Spleen (tissue), 11 donors: ENCODE data around the gene BCL10. TPM values are rescaled to one million over a fixed set of nuclear protein-coding genes. Genes with fewer than 3 reads are reported as not detected.

Source experiments
- DNase-seq: peaks from one replicate; pipeline ENCODE4 v3.0.0-alpha.2; 2020
- H3K27ac ChIP-seq, 8 donors: fragments of 200-600 bp; sonication (generic) in 7 of 8; 1 replicate in 4 of 8; 2 replicates in 4 of 8; pipeline versions ENCODE4 v1.5.0 to v1.8.0; 2016 to 2021; ENCODE audit warnings: inconsistent platforms in 4 of 8, mild to moderate bottlenecking in 4 of 8, moderate library complexity in 1 of 8
- H3K27me3 ChIP-seq, 7 donors: fragments of 200-600 bp; sonication (generic) in 6 of 7; replicated peaks in 1 of 7; 1 replicate in 4 of 7; 2 replicates in 3 of 7; pipeline versions ENCODE4 v1.5.0 to v1.8.0; 2016 to 2021; ENCODE audit warnings: inconsistent platforms in 3 of 7, mild to moderate bottlenecking in 1 of 7
- H3K36me3 ChIP-seq, 6 donors: fragments of 200-600 bp; sonication (generic) in 5 of 6; 1 replicate in 4 of 6; 2 replicates in 2 of 6; pipeline versions ENCODE4 v1.5.0 to v1.8.0; 2016 to 2021; ENCODE audit warnings: inconsistent platforms in 2 of 6
- H3K4me1 ChIP-seq, 6 donors: fragments of 200-600 bp; sonication (generic) in 5 of 6; 1 replicate in 3 of 6; 2 replicates in 3 of 6; pipeline versions ENCODE4 v1.5.0 to v1.8.0; 2016 to 2021; ENCODE audit warnings: inconsistent platforms in 3 of 6
- H3K4me3 ChIP-seq, 8 donors: fragments of 200-600 bp; sonication (generic) in 7 of 8; 1 replicate in 4 of 8; 2 replicates in 4 of 8; pipeline versions ENCODE4 v1.5.0 to v1.8.0; 2016 to 2021; ENCODE audit warnings: inconsistent platforms in 4 of 8, mild to moderate bottlenecking in 4 of 8, moderate library complexity in 2 of 8
- H3K9me3 ChIP-seq, 8 donors: fragments of 200-600 bp; sonication (generic) in 7 of 8; 1 replicate in 4 of 8; 2 replicates in 4 of 8; pipeline versions ENCODE4 v1.5.0 to v1.8.0; 2016 to 2021; ENCODE audit warnings: inconsistent platforms in 4 of 8
- POLR2A ChIP-seq, 3 donors: fragments of 450-650 bp; IDR thresholded peaks; one replicate each; pipeline ENCODE4 v1.5.1; 2017; ENCODE audit warnings: antibody characterized with exemption in 3 of 3, mild to moderate bottlenecking in 1 of 3
- POLR2AphosphoS5 ChIP-seq, 3 donors: sonication (generic); formaldehyde crosslinking; IDR thresholded peaks; one replicate each; pipeline ENCODE4 v1.5.1; 2017; ENCODE audit warnings: antibody characterized with exemption in 3 of 3
- WGBS, 5 donors: extraction: QIAGEN DNeasy Blood & Tissue Kit in 3 of 5; methylation state at CpG; one replicate each; pipeline versions ENCODE4 v1.1.5 to v1.1.7; 2013 to 2018; 5-methylcytosine and 5-hydroxymethylcytosine counted together
- intact Hi-C: fragments of 100-400 bp; cut with DNase I; formaldehyde crosslinking; loops from one replicate; pipeline ENCODE4 v1.15.0; 2023; ENCODE audit warnings: low total_unique reads
- polyA plus RNA-seq, 3 donors: library from polyadenylated mRNA; stranded (reverse); fragments of 200-250 nt; gene quantifications; one replicate each; pipeline ENCODE4 v1.2.1, GENCODE V29; 2013
- total RNA-seq, 7 donors: library from RNA; depleted of rRNA in 3 of 7; stranded (reverse); fragments of >200 nt in 3 of 7; fragmentation: NEBNext Ultra II Directional in 4 of 7; extraction: Animal tissue kit (Norgen Biotek cat#: 25700) in 4 of 7; gene quantifications; one replicate each; pipeline versions ENCODE4 v1.1.0 to v1.2.1, GENCODE V29; 2016 to 2021
- TF ChIP-seq, protein P1 (sequence below), 11 experiments: fragments of 200-600 bp in 7 of 11; fragments of 450-650 bp in 4 of 11; sonication (generic) in 4 of 11; IDR thresholded peaks in 8 of 11; conservative IDR thresholded peaks in 3 of 11; 1 replicate in 7 of 11; 2 replicates in 4 of 11; pipeline versions ENCODE4 v1.4.0 to v1.8.0; 2016 to 2021; ENCODE audit warnings: antibody characterized with exemption in 11 of 11, inconsistent platforms in 4 of 11, mild to moderate bottlenecking in 1 of 11
- donor health status: healthy with polysubstance abuse.
- donor health status: DM: no; HTN: no; CAD: no; lungs with moderate emphysema.
- donor health status: DM: no; HTN: no; CAD: no.
- donor health status: Bipolar disorder and iron deficiency.
- donor health status: healthy.
- donor health status: DM: no; HTN: no; CAD: no.
- donor health status: DM: yes; HTN: yes; CAD: no.

The BCL10 gene
- total and polyA plus RNA-seq, 10 donors, result 10.5 to 45.1 (median 33.7) TPM

DNA sequence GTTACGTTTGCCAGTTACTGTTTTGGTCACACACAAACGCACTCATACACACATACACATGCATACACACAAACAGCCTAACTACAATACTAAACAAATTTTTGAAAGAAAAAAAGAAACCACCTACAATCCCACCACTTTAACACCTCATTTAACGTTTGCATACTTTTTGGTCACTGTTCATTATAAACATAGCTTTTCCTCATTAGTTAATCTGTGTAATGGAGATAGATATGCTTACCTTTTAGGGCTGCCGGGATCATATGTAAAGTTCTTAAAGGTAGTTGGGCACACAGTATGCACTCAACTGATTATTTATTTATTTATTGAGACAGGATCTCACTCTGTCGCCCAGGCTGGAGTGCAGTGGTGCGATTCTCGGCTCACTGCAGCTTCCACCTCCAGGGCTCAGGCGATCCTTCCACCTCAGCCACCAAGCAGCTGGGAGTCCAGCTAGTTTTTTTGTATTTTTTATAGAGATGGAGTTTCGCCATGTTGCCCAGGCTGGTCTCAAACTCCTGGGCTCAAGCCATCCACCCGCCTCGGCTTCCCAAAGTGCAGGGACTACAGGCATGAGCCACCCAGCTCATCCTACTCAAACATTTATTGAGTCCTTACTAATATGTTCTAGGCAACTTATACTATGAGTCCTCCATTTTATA, 677 bp upstream of the BCL10 start:
- intact Hi-C loops, result no loop called here

DNA sequence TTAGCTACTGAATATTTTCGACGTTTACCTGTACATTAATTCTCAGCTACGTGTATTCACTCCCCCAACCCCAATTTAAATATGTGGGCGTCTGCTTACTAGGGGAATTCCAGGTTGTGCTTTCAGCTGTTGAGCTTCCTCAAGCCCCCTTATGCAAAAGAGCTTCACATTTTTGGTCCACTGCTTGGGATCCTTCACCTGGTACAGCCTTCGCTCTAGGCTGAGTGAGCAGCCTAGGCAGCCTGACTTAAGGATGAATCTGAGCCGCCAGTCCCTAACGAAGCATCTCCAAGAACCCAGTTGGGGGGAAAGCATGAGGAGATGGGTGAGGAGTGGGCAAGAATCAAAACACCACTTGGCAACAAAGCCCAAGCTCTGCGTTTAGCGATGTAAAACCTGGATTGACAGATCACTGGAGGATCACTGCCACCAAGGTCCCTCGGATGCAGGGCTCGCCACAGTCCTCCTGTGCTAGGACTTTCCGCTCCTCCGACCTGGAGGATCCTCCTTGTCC, 674 bp downstream of the BCL10 start:
- intact Hi-C loops, result no loop called here
- TF ChIP-seq POLR2AphosphoS5 (IDR thresholded peaks at IDR 0.05) (peak in 1 of 3 donors; percentile 11), POLR2A (IDR thresholded peaks at IDR 0.05) (no peak)
- TF ChIP-seq, protein P1, sequence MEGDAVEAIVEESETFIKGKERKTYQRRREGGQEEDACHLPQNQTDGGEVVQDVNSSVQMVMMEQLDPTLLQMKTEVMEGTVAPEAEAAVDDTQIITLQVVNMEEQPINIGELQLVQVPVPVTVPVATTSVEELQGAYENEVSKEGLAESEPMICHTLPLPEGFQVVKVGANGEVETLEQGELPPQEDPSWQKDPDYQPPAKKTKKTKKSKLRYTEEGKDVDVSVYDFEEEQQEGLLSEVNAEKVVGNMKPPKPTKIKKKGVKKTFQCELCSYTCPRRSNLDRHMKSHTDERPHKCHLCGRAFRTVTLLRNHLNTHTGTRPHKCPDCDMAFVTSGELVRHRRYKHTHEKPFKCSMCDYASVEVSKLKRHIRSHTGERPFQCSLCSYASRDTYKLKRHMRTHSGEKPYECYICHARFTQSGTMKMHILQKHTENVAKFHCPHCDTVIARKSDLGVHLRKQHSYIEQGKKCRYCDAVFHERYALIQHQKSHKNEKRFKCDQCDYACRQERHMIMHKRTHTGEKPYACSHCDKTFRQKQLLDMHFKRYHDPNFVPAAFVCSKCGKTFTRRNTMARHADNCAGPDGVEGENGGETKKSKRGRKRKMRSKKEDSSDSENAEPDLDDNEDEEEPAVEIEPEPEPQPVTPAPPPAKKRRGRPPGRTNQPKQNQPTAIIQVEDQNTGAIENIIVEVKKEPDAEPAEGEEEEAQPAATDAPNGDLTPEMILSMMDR (IDR thresholded peaks at IDR 0.05 in 8 of 11, conservative IDR thresholded peaks at IDR 0.05 in 3 of 11), result no peak
- Histone ChIP-seq H3K27me3 (no peaks in the 10 kb centered on the region), H3K27ac (peak overlapping the region; percentile 97 to 100 (median 98)), H3K9me3 (no peaks in the 10 kb centered on the region), H3K36me3 (peaks cover 0 to 26% (median 3%) of the 10 kb centered on the region in 6 donors), H3K4me3 (peak overlapping the region; percentile 75 to 94 (median 82)), H3K4me1 (peaks cover 34 to 80% (median 58%) of the 10 kb centered on the region in 6 donors)
- WGBS, 5 donors, result 1 to 2% (median 1%) methylated on average over 12 to 13 of the region's 13 CpGs
- DNase-seq, result no peak

More for the DNA sequence above, 677 bp upstream of the BCL10 start:
- Histone ChIP-seq H3K27ac (peak overlapping the region; percentile 97 to 100 (median 98)), H3K9me3 (no peaks in the 10 kb centered on the region), H3K27me3 (no peaks in the 10 kb centered on the region), H3K36me3 (peaks cover 0 to 13% (median 0%) of the 10 kb centered on the region in 6 donors), H3K4me3 (peak overlapping the region; percentile 8 to 94 (median 80)), H3K4me1 (peaks cover 32 to 67% (median 49%) of the 10 kb centered on the region in 6 donors)
- WGBS, 5 donors, result 64 to 69% (median 66%) methylated on average over 11 of the region's 11 CpGs
- DNase-seq, result peak; percentile 83
- TF ChIP-seq, protein P1 (IDR thresholded peaks at IDR 0.05 in 8 of 11, conservative IDR thresholded peaks at IDR 0.05 in 3 of 11), result peak in 1 of 11 experiments; percentile 4
- no peak for TF ChIP-seq POLR2AphosphoS5 (IDR thresholded peaks at IDR 0.05)
- TF ChIP-seq POLR2A (IDR thresholded peaks at IDR 0.05), result peak in 1 of 3 donors; percentile 59

DNA sequence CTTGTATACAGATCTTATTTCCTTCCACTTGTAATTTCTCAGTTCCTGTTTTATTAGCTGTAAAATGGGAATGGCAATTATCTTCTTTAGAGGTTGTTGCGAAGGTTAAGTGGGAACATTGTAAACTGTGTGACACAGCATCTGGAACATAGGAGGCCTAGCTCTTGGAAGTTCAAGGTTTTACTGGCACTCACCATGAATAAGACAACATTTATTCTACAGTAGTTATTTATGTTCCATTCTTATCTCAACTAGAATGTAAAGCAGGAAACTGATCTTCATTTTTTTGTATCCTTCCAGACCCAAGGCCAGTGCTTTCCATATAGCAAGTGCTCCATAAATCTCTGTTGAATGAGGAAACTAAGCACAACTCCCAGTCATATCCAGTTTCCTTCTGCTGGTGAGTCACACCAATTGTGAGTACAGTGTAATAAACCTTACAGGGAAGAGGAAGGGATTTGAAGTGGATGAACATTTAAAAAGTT, 1.4 kb downstream of the BCL10 start:
- TF ChIP-seq POLR2AphosphoS5 (IDR thresholded peaks at IDR 0.05) (peak in 1 of 3 donors; percentile 42), POLR2A (IDR thresholded peaks at IDR 0.05) (no peak)
- TF ChIP-seq, protein P1 (IDR thresholded peaks at IDR 0.05 in 8 of 11, conservative IDR thresholded peaks at IDR 0.05 in 3 of 11), result no peak
- intact Hi-C loops, result no loop called here
- no peaks in the 10 kb centered on the region for H3K27me3 ChIP-seq
- H3K4me1 ChIP-seq, result peaks cover 34 to 87% (median 62%) of the 10 kb centered on the region in 6 donors
- H3K27ac ChIP-seq, result peak overlapping the region; percentile 97 to 100 (median 98)
- H3K4me3 ChIP-seq, result peak overlapping the region; percentile 75 to 94 (median 82)
- no peak for DNase-seq
- no peaks in the 10 kb centered on the region for H3K9me3 ChIP-seq
- H3K36me3 ChIP-seq, result peaks cover 0 to 34% (median 10%) of the 10 kb centered on the region in 6 donors
- WGBS, 5 donors, result 34 to 42% (median 40%) methylated on average over 1 of the region's 1 CpG

DNA sequence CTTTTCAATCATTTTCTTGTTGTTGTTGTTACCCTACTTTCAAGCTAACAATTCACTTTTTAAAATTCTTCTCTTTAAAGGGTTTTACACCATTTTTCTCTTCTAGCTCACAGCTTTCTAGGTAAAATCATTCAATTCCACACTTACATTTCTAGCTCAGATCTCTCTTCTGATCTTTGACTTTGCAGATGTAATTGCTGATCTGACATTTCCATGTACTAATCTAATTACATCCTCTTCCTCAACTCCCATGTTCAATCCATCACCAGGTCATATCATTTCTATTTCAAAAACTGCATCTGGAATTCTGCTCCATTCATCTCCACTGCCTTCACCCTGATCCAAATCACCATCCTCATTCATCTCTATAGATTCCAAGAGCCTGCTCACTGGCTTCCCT, 3.0 kb downstream of the BCL10 start:
- TF ChIP-seq POLR2A (IDR thresholded peaks at IDR 0.05), result no peak
- no peak for TF ChIP-seq POLR2AphosphoS5 (IDR thresholded peaks at IDR 0.05)
- TF ChIP-seq, protein P1 (IDR thresholded peaks at IDR 0.05 in 8 of 11, conservative IDR thresholded peaks at IDR 0.05 in 3 of 11), result no peak
- intact Hi-C loops, result no loop called here
- no peaks in the 10 kb centered on the region for H3K9me3 ChIP-seq
- DNase-seq, result no peak
- peaks cover 27 to 86% (median 62%) of the 10 kb centered on the region in 6 donors for H3K4me1 ChIP-seq
- H3K36me3 ChIP-seq, result peaks cover 3 to 50% (median 26%) of the 10 kb centered on the region in 6 donors
- peak overlapping the region in 1 of 8 donors; percentile 20 for H3K27ac ChIP-seq
- no peaks in the 10 kb centered on the region for H3K27me3 ChIP-seq
- H3K4me3 ChIP-seq, result peak overlapping the region in 1 of 8 donors; percentile 94
